Measurements from ENCODE around the gene ANKRD29.

GRCh38 chr18:23704806-23705205 lies 42.1 kb upstream of the ANKRD29 start:
- TF ChIP-seq CTCF (IDR thresholded peaks at IDR 0.05) (no peak), POLR2AphosphoS5 (IDR thresholded peaks at IDR 0.05) (no peak), POLR2A (IDR thresholded peaks at IDR 0.05) (no peak)

Measured in sigmoid colon (tissue), 4 donors.